Stimulated activated CD4-positive, alpha-beta T cell treated with anti-CD3 and anti-CD28 coated beads, Interleukin-15, amount 100 ng/mL, for 1 hour (primary cell): ENCODE results near the gene ZNF865.

Experiments
- DNase-seq, 2 donors: peaks; one replicate each; pipeline ENCODE4 v3.0.0-alpha.2; 2020; ENCODE audit warnings: low read depth in 1 of 2, low spot score in 1 of 2

ZNF865 gene

DNA sequence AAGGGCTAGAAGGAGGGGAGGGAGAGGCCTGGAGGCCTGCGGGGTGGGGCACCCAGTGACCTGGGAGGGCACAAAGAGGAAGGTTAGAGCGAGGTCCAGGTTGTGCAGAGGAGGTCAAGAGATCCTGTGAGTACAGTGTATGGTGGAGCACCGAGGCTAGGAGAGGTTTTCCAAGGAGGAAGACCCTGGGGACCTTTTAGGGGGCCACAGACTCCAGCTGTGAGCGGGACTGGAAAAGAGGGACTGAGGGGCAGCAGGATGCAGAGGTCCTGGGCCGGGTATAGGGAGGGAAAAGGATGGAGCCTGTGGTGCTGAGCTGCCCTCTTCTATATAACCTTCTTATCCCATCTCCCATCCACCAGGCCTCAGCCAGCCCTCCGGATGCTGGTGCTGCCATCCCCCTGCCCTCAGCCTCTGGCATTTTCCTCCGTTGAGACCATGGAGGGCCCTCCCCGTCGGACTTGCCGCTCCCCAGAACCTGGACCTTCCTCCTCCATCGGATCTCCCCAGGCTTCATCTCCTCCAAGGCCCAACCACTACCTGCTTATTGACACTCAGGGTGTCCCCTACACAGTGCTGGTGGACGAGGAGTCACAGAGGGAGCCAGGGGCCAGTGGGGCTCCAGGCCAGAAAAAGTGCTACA lies 38.9 kb downstream of the ZNF865 start:
- DNase-seq: no peak

DNA sequence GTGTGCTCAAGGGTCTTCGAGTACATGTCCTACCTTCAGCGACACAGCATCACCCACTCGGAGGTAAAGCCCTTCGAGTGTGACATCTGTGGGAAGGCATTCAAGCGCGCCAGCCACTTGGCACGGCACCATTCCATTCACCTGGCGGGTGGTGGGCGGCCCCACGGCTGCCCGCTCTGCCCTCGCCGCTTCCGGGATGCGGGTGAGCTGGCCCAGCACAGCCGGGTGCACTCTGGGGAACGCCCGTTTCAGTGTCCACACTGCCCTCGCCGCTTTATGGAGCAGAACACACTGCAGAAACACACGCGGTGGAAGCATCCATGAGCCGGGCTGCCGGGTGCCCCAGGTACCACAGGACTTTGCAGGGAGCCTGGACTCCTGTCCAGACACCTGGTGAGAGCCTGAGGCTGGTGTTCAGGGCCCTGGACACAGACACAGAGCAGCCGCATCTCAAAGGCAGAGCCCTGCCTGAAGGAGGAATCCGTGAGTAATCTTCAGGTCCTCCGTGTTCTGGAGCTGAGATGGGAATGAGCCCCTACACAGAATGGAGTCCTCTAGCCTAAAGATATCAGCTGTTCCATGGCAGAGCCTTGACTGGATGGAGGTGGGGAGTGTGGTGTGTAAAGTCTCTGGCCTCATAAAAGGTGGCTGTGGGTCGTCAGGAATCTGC lies 39.5 kb downstream of the ZNF865 start:
- DNase-seq: no peak

DNA sequence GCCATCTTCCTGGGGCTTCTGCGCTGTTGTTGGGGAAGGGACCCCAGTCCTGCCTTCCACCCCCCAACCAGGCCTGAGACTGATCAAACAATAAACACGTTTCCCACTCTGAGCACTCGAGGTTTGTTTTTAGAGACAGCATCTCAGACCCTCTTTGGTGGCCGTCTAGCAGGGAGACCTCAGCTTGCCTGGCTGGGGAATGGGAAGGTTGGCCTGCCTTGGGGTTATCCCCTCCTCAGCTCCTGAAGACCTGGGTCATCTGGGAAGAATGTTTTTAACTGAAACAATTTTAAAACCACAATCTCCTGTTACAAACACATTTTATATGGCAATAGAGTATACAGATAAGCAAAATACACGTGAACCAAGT lies 40.0 kb downstream of the ZNF865 start:
- DNase-seq: no peak

- DNase-seq: no peak
These were observed 41.7 kb downstream of the ZNF865 start for GRCh38 chr19:55646889-55647731.

DNA sequence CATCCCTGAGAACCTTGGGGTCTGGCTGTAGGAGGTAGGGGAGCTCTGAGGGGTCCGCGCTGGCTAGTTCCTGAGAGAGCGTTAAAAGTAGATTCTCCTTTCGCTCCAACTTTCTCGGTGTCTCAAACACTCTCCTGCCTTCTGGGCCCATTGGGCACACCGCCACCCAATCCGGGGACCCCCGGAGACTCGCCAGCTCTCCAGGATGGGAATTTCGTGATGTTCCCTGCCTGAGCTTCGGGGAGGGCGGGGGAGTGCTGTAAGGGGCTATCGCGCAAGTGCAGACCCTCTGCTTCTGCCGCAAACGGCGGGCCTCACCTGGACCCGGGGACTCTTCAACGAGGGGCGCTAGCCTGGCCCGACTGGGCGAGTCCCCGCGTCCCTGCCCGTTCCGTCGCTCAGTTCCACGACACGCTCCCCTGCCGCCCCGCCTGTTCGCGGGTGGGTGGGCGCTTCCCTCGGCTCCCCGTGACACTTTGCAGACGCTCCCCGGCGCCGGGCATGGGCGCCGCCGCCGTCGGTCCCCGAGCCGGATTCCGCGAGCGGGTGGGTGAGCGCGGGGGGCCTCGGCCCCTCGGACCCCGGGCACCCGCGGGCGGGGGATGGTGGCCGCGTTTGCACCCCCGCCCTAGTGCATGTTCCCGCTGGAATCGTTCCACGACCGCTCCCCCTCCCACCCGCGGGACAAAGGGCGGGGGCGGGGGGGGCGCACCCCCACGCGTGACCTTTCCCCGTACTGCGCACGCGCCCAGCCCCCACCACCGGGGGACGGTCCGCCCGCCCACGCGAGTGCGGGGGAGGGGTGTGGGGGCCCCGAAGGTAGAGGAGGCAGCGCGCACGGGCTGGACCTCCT lies 42.5 kb downstream of the ZNF865 start, which contains the start of gene CCDC106:
CCDC106 (plus strand) TSS at position 481 of the 853 bp plus-strand sequence. CDS start 835 bp downstream, outside the sequence.
- no peak for DNase-seq

GRCh38 chr19:55648585-55649267 lies 43.3 kb downstream of the ZNF865 start:
- DNase-seq: no peak

DNA sequence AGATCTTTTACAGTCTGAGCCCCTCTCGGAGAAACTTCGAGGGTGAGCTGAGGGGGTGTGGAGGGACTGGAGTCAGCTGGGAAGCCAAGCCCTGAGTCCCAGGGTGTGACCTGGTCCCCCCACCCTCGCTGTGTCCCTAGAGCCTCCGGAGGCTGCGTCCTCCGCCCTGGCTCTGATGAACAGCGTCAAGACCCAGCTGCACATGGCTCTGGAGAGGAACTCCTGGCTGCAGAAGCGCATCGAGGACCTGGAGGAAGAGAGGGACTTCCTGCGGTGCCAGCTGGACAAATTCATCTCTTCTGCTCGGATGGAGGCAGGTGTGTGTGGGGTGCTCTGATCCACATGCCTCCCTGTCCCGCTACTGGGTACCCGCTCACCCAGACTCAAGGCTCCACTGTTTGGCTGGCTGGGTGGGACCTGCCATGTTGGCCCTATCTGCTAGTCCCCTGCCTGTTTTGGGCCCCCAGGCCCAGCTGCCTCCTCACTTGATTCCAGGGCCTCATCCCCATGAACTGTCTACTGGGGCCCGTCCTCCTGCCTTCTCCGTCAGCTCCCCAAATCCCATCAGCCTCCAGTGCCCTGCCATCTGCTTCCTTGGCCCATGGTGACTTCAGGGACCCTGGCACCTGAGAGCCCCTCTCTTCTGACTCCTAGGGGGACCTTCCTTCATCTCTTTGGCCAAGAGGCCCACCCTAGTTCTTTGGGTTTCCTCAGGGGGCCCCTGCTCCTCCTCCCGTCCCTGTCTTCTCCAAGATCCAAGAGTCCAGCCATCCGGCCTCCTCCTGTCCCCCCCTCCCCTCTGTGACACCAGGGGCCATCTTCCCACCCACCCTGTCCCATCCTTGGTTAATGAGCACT lies 44.0 kb downstream of the ZNF865 start:
- DNase-seq: no peak

DNA sequence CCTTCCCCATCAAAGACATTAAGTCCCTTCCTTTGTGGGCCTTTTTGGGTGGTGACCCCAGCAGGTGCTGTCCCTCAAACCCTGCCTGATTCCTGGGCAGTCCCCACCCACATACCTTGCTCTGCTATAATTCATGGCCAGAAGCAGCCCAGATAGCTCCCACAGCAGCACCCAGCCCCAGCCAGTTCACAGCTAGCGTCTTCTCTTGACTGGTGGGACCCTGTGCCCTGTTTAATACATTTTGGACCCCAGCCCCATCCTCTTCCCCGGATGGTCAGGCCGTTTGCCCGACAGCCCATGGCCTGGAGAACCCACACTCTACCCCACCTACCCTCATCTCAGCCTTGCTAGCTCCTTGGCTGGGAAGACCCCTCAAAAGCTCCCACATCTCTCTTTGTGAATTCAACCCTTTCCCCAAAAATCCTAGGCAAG lies 44.7 kb downstream of the ZNF865 start:
- DNase-seq: no peak

GRCh38 chr19:55650602-55651230 lies 45.3 kb downstream of the ZNF865 start:
- DNase-seq: no peak

- no peak for DNase-seq
These were observed 45.8 kb downstream of the ZNF865 start for GRCh38 chr19:55651236-55651635.

DNA sequence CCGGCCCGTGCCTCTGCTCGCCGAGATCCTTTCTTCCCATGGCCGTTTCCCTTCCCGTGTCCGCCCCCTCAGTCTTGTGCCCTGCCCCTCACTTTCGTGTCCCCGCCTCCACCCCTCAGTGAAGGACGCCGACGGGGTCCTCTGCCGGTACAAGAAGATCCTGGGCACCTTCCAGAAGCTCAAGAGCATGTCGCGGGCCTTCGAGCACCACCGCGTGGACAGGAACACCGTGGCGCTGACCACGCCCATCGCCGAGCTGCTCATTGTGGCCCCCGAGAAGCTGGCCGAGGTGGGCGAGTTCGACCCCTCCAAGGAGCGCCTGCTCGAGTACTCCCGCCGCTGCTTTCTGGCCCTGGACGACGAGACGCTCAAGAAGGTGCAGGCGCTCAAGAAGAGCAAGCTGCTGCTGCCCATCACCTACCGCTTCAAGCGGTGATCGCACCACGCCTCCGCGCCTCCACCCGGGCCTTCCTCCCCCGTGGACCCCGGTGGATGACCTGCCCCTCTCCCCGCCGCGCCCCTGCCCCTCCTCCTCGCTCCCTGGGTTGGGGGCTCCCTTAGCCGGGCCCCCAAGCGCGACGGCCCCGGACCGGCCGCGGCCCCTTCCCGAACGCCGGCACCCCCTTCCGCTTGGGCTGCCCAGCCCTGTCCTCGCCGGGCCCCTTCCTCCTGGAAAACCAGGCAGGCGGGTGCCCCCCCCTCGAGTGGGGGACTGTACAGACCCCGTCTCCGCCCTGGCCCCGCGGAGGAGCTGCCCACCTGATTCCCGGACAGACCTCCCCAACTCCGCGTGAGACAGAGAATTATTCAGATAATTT lies 47.1 kb downstream of the ZNF865 start:
- DNase-seq: no peak

GRCh38 chr19:55653651-55654322 lies 48.3 kb downstream of the ZNF865 start:
- peak; percentile 95 to 98 for DNase-seq

DNA sequence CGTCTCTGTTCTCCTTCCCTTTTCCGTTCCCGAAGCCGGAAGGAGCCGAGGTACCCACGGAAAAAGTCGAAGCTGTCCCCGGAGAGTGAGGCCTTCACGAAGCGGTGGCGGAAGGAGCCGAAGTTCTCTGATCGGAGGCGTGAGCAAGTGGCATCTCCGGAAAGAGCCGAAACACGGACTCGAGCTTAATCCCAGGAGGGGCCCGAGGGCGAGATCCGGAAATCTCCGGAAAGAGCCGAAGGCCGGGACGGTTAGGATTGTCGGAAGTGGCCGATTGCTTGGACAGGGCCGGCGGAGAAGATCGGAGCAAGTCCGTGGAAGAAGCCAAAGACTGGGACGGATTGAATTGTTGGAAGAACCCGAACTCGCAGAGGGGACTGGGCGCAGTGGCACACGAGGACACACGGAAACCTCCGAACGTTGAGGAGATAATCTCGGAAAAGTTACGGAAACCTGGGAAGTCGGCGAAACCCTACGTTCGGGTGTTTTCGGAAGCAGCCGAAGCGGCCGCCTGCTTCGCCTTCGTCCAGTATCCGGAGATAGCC lies 48.9 kb downstream of the ZNF865 start:
- peak; percentile 97 to 98 for DNase-seq

- peak; percentile 96 to 98 for DNase-seq
These were observed 49.6 kb downstream of the ZNF865 start, which contains the start of gene U2AF2 for GRCh38 chr19:55654868-55655647. Gene U2AF2 (plus strand): TSS chr19:55655035. CDS start chr19:55655105, 70 bp downstream.

- DNase-seq: no peak
These were observed 50.2 kb downstream of the ZNF865 start for GRCh38 chr19:55655648-55656040.

- no peak for DNase-seq
These were observed 51.1 kb downstream of the ZNF865 start for GRCh38 chr19:55656552-55656951.
